Activated CD4-positive, alpha-beta T cell treated with anti-CD3 and anti-CD28 coated beads for 24 hours (primary cell): ENCODE measurements around the gene SGIP1.

ENCODE experiments used
- DNase-seq, 2 donors: peaks; one replicate each; pipeline ENCODE4 v3.0.0-alpha.2; 2020; ENCODE audit warnings: low read depth in 2 of 2

Gene SGIP1

GRCh38 chr1:66523562-66523961 is 10.4 kb upstream of the SGIP1 start:
- DNase-seq, result no peak

- DNase-seq, result no peak
Observed at GRCh38 chr1:66525086-66525485, 8.9 kb upstream of the SGIP1 start.

- no peak for DNase-seq
Observed at GRCh38 chr1:66526036-66526435, 7.9 kb upstream of the SGIP1 start.

DNA sequence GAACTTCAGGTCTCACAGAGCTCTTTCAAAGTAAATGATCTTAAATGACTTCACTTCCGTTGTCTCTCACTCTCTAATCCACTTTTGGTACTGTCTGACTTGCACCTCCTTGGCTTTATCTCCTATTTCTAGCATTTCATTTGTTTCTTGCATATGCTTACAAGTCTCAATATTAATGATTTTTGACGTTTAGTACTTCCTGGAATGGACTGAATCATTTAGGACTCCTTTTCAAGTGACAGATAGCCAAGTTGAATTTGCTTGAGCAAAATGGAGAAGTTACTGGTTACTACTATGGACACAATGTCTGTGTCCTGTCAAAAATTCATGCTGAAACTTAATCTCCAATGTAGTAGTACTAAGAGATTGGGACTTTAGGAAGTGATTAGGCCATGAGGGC is 7.0 kb upstream of the SGIP1 start:
- DNase-seq, result no peak

DNA sequence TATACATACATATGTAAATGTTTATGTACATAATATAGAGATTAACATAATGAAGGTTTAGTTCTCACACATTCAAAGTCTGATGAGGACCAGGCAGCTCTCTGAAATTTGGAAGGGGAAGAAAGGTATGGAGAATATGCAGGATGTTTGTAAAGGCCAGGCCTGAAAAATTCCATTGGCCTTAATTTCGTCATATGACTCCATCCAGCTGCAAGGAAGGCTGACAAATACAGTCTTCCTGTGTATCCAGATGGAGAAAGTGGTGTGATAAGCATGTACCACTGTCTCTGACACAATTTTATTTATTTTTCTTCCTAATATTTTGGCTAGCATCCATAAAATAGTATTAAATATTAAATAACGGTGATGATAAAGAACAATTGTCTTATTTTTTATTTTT is 6.3 kb upstream of the SGIP1 start:
- DNase-seq, result no peak

DNA sequence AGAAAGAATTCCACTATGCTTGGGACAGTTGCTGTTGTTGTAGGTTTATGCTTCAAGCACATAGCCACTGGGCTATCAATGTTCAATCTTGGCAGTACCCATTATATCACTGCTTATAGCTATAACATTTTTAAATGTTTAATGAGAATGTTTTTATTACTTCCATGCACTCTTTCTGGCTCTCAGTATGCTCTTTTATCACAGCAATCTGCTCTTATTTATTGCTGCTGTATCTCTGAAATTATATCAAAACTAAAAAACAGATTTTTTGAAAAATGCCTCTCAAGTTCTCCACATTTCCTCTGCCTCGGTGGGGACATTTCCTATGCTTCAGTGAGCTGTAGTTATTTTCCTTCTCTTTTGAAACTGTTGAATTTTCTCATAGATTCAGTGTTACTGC is 5.4 kb upstream of the SGIP1 start:
- DNase-seq, result no peak

DNA sequence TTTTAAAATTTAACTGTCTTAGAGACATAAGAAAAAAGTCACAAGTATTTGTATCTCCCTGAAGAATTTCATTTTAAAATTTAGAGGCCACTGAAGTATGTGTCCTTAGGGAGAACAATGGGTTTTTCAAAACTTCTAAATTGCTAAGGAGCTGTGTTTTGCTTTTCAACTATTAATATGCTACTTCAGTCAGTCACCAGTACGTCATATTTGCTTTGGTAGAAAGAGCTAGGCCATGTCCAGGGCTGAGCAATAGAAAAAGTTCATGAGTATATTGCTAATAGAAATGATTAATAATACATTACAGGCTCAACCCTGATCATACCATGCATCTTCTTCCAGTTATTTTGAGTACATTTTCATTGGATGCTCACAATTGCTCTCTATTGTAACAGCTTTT is 1.7 kb upstream of the SGIP1 start:
- DNase-seq, result no peak

DNA sequence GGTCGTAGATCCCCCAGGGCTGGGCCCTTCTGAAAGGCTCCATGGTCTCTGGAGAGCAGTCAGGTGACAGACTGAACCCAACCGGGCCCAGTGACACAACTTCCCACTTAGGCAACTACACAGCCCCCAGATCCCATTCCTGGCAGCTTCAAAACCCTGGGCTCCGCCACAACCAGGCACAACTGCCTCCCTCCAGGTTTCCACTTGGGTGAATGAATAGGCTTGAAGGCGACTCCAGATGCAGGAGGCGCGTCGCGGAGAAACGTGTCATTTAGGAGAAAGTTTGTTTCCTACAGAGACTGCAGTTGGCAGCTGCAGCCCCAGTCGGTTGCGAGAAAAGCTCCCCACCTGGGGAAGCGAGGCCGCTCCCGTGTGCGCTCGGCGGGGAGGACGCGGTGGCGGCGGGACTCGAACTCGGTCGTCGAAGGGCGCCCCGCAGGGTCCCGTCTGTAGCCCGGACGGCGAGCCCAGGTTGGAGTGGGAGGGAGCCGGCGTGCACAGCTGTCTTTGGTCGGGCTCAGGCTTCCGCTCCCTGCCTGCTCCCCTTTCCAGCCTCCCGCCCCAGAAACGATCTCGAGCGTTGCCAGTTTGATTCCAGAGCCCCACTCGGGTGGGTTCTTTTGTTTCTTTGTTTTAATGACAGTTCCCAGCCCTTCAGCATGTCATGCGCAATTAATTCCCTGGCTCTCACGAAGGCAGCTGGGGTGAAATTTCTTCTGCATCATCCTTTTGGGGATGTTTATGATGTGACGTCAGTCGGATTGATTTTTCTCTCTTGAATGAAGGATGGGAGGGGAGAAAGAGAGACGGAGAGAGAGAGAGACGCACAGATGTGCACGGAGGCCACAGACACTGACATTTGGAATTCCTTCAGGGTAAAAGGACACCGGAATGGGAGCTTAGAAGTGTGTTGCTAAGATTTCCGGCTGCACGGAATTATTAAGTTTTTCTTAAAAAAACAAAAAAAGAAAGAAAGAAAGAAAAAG is 862 bp upstream of the SGIP1 start:
- no peak for DNase-seq

DNA sequence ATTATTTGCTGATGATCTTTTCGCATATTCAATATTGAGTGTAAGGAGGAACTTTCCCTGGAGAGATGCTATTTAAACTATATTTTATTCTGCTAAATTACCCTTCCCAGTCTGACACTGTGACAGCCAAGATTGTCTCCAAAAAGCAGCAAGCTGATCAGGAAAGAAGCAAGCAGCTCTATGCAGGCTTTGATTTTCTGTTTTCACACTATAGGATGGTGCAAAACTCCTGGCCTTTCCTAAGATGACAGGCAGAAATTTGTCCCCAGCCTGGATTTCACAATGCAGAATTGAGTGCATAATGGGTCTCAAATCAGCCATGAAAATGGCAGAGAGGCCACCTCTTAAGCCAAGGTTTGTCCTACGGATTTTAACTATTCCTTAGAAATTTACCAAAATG is 1.1 kb downstream of the SGIP1 start:
- DNase-seq, result no peak

DNA sequence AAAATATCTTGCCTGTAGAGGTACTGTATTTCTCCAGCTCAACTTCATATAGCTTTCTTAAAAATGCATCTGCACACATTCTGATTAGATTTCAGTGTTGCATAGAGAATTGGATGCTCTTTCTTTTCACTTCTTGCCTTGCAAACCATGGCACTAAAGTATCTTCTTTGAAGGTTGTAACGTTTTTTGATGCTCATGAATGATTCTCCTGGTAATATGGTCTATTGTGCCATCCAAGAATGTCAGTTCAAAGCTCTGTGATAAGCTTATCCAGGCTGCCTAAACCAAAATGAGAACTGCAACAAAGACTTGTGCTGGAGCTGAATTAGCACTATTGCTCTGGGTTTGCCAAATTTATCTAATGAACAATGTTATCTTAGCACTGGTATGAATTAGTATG is 1.9 kb downstream of the SGIP1 start:
- DNase-seq, result no peak

GRCh38 chr1:66537718-66538117 is 3.8 kb downstream of the SGIP1 start:
- DNase-seq, result no peak

GRCh38 chr1:66539491-66539890 is 5.5 kb downstream of the SGIP1 start:
- DNase-seq, result no peak

DNA sequence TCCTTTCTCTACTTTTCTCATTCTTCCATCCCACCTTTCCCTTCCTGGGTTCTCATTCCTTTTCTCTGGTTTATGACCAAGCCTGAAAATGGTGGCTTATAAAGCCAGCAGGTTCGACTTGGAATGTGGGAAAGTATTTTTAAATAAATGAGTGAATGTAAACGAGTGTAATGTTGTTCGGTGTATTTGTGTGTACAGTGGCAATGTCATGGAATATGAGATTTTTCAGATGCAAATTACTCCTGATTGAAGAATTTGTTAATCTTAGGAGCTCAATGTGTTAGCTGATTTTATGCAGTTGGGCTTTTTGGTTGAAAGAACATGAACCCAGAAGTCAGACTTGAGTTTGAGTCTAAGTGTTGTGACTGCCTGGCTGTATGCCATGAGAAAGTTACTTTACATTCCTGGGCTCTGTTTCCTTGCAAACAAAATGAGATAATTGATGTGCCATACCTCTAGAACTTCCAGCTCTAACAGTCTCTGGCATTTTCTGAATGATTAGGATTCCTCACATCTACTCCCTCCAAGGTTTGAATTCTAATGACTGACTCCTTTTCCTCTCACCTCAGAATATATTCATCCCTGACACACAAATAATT is 6.6 kb downstream of the SGIP1 start:
- no peak for DNase-seq

DNA sequence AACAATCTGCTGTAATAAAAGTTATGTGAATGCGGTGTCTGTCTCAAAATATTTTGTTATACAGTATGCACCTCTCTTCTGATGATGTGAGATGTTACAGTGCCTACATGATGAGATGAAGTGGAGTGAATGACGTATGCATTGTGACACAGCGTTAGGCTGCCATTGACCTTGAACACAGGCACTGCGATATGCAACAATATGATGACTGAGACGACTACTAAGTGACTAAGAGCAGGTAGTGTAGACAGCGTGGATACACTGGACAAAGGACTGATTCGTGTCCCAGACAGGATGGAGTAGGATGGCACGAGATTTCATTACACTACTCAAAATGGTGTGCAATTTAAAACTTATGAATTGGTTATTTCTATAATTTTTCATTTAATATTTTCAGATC is 8.4 kb downstream of the SGIP1 start:
- no peak for DNase-seq

GRCh38 chr1:66542811-66543767 is 9.1 kb downstream of the SGIP1 start:
- no peak for DNase-seq

DNA sequence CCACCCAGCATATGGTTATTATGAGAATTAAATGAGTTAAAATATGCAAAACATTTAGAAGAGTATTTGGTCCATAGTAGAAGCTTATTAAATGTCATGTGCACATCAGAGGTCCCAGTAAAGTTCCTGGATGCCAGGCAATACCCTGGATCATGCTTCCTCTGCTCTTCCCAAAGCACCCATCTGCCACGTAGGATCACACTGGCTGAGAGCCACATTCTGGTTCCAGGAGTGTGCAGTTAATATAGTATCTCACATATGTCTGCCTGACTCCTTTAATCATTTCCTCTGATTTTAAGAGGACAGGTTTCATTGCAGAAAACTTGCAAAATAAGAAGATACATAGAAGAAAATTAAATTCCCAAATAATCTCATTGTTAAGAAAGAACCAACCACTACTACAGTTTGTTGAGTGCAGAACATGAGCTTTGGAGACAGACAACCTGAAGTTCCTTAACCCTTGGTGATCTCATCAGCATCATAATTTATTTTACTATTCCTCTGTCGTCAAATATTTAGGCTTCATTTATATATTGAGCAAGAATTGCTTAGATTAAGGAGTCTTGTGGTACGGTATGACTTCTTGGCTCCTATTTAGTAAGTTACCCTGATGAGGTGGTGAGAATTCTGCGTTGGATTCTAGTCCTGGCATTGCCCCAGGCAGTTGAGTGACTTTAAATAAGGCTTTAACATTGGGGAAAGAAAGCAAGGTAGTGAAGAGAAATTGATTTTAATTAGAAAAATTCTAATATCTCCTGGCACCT is 12.3 kb downstream of the SGIP1 start:
- DNase-seq, result no peak

DNA sequence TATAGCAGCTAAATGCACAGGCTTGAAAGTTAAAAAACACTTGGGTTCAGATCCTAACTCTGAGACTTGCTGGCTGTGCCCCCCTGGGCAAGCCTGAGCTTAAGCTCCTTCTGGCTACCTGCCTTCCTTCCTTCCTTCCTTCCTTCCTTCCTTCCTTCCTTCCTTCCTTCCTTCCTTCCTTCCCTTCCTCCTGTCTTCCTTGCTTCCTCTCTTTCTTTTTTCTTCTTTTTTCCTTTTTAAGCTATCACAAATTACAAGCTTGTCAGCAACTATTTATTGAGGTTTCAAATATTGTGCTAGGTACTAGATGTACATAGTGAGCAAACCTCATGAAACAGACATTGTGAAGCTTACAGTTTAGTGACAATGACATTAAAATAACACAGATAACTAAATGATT is 15.1 kb downstream of the SGIP1 start:
- no peak for DNase-seq

- DNase-seq, result no peak
Observed at GRCh38 chr1:66550243-66550642, 16.3 kb downstream of the SGIP1 start.

DNA sequence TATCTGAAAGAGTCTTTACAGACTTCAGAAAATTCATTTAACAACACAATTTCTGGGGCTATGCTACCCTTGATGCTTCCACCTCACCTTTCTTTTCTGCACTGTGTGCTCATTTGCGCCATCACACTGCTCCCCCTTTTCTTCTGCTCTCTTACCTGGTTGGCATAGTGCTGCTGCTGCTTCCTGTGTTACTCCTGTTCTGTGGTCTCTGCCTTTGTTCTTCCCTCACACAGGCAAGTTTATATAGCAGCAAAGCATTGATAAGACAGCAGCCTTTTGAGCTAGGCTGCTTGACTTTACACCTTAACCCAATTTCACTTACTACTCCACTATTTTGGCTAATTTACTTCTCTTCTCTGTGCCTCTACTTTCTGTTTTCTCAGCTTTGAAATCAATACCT is 18.3 kb downstream of the SGIP1 start:
- no peak for DNase-seq

DNA sequence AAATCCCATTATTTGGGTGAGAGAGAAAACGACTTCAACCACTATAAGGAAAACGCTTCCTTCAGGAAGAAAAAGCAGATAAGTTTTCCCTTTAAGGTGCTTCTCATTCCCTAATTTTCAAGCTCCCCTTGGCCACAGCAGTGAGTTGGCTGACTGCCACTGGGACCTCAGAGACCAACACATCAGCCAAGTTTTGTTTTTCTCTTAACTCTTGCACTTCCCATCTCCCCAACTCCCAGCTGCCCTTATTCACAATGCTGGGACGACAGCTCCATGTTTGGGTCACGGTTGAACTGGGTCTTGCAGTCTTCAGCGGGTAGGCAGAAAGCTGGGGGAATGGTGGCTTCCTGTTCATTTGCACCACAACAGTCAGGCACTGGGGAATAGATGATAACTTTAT is 18.9 kb downstream of the SGIP1 start:
- DNase-seq, result no peak

GRCh38 chr1:66553846-66554245 is 19.9 kb downstream of the SGIP1 start:
- DNase-seq, result no peak
